AG09319 (cell line): ENCODE measurements around the gene MRPL10.

Experiments
- DNase-seq: peaks from one replicate; pipeline ENCODE4 v3.0.0-alpha.2; 2010; ENCODE audit warnings: low read depth; ENCODE audit errors: extremely low read depth
- TF ChIP-seq, protein P1 (sequence below): IDR thresholded peaks from 2 replicates; pipeline ENCODE4 v1.5.1; 2011; ENCODE audit warnings: low read depth, mild to moderate bottlenecking, inconsistent platforms, low read length, moderate library complexity

Gene MRPL10

DNA sequence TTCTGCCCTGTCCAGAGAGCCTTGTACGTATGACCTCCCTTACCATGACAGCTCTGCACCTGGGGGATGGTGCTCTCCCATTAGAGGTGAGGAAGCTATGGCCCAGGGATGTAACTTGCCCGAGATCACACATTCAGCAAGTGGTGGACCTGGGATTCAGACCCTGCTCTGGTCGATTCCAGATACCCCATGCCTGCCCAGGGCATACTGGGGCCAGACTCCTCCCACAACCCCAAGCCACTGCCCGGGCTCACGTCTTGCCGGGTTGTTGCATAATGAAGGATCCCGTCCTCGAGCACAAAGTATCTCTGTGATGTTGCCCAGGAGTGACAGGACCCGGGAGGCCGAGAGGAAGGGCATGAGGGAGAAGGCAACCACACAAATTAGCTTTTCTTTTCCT, 11.9 kb downstream of the MRPL10 start:
- no peak for DNase-seq
- TF ChIP-seq, protein P1, sequence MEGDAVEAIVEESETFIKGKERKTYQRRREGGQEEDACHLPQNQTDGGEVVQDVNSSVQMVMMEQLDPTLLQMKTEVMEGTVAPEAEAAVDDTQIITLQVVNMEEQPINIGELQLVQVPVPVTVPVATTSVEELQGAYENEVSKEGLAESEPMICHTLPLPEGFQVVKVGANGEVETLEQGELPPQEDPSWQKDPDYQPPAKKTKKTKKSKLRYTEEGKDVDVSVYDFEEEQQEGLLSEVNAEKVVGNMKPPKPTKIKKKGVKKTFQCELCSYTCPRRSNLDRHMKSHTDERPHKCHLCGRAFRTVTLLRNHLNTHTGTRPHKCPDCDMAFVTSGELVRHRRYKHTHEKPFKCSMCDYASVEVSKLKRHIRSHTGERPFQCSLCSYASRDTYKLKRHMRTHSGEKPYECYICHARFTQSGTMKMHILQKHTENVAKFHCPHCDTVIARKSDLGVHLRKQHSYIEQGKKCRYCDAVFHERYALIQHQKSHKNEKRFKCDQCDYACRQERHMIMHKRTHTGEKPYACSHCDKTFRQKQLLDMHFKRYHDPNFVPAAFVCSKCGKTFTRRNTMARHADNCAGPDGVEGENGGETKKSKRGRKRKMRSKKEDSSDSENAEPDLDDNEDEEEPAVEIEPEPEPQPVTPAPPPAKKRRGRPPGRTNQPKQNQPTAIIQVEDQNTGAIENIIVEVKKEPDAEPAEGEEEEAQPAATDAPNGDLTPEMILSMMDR: no peak

DNA sequence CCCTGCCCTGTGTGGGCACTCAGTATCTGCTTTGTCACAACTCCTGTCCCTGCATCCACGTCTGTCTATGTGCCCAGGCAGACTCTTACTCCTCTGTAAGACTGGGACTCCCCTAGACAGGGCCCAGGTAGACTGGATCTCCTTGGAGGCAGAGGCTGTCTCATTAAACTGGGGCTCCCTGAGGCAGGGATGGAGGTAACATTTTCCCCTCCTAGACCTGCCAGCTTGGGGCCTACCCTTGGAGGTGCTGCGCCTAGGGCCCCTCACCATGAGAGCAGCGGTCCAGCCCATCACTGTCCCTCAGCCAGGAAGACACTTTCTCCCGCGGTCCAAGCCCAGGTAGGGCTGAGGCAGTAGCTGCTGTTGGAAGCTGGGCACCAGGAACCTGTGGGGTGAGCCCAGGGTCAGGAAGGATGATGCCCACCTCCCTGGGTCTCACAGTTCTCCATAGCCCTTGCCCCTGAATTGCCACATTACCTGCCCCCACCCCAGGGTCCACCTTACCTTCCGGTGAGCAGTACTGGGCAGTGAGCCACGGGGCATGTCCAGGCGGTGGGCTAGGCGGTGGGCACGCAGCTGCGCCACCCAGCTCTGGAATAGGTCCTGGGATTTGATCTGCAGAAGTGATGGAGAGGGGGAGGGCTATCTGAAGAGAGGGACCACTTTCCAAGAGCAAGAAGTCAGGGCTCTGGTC, 13.2 kb downstream of the MRPL10 start:
- TF ChIP-seq, protein P1: no peak

DNA sequence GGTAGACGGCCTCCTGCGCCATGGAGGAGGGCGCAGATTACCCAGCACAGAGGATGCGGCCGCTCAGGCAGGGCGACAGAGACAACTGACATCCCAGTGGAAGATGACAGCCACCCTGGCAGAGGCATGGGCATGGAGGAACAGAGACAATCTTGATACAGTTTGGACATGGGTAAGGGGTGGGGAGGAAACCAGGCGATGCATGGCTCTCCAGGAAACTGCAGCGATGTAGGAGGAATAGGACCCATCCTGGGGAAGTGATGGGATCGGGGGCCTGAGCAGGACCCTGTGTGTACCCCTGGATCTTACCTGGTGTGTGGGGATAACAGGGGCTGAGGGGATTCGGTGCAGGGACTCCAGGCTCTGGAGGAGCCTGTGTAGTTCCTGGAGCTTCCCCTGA, 14.4 kb downstream of the MRPL10 start:
- TF ChIP-seq, protein P1: no peak
- no peak for DNase-seq

More for the DNA sequence above, 13.2 kb downstream of the MRPL10 start:
- DNase-seq: no peak

DNA sequence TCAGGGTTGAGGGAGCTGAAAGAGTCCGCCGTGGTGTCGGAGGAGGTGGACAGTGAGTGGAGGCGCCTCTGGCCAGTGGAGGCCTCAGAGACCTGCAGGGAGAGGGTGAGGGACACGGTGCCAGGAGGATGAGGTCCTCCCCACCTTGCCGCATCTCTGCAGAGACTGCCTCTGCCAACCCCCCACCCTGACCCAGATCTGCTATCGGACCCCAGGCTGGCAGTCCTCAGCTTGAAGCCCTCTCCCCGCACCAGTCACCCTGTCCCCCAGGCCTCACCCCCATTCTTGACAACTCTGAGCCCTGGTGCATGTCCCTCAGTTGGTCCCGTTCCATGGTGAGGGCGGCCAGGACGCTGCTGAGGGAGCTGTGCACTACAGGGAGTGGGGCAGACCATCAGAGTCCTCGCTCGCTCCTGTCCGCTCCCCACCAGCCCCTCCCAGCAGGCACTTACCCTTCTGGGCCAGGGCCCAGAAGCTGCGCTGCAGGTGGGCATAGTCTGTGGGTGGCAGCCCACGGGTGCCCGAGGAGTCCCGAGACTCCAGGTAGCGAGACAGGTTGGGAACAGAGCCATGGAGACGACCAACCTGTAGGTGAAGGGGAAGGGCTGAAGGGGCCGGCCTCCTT, 15.1 kb downstream of the MRPL10 start:
- TF ChIP-seq, protein P1: no peak
- DNase-seq: no peak

DNA sequence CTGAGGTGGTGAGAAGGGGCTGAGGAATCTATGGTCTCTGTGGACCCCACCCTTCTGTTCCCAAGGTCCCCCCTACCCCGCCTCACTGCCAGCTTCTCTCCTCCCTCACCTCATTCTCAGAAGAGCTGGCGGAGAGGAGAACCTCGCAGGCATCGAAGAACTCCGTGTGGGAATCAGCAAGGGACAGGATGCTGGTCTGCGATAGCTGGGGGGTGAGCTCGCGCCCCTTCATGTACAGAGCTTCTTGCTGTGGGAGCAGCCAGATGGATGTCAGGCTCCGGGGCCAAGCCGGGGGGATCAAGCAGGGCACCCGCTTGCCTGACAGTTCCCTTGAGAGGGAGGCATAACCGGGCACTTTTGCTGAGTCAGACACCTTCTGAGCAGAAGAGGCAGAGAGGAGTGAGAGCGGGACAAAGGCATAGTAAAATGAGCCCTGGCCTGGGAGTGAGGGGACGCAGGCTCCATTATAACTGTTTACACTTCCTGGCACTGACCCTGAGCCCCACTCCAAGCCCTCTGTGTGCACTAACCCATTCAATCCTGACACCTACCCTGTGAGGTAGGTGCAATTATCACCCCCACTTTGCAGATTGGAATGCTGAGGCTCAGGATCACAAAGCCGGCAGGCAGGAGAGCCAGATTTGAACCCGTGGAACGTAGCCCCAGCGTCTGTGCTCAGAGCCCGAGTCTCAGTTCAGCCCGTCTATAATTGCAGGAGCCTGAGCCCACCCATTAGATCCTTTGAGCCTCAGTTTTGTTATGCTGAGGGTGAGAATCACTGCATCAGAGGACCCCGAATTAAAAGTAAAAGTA, 16.0 kb downstream of the MRPL10 start:
- TF ChIP-seq, protein P1: no peak
- DNase-seq: no peak

DNA sequence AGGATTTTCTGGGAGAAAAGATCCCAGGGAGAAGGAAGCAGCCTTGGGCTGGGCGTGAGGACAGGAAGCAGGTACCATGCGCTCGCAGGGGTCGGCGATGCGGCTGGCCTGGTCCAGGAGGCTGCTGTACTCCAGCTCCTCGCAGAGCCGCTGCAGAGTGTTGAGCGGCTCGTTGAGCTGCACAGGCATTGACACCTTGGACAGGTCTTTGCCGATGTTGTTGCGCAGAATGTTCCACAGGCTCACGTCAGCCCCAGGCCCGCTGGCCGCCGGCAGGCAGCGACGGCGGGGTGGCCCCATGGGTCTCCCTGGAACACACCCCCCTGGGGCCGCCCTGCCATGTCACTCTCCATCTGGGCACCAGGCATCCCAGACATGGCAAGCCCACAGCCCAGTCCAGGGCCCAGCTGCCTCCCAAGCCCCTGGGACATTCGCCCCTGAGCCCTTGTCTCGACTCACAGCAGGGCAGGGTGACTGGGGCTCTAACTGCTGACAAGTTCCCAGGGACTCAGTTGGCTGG, 17.8 kb downstream of the MRPL10 start:
- TF ChIP-seq, protein P1: no peak
- no peak for DNase-seq
